OCI-LY3 (cell line): ENCODE data around the gene BPIFB2.

Experiments used
- CTCF ChIP-seq: fragments of 200-600, 300-600 bp; sonication (generic); IDR thresholded peaks from 2 replicates; pipeline ENCODE4 v1.5.1; 2014; ENCODE audit warnings: antibody characterized with exemption, low read length, low read depth
- EZH2phosphoT487 ChIP-seq: fragments of 200-600 bp; shearing (Covaris generic); IDR thresholded peaks from 2 replicates; pipeline ENCODE4 v1.6.1; 2018; ENCODE audit warnings: antibody characterized with exemption, mixed run types, low read depth

GRCh38 chr20:33053291-33054106 is 46.0 kb downstream of the BPIFB2 start, which contains the start of gene BPIFB3:
- TF ChIP-seq CTCF (no peak), EZH2phosphoT487 (no peak)
